ENCODE results near the gene HMOX2. TPM values are rescaled to one million over a fixed set of nuclear protein-coding genes. Genes with fewer than 3 reads are reported as not detected.

The HMOX2 gene
- total RNA-seq, 1 experiment from 2014 or later = 42.6 TPM

DNA sequence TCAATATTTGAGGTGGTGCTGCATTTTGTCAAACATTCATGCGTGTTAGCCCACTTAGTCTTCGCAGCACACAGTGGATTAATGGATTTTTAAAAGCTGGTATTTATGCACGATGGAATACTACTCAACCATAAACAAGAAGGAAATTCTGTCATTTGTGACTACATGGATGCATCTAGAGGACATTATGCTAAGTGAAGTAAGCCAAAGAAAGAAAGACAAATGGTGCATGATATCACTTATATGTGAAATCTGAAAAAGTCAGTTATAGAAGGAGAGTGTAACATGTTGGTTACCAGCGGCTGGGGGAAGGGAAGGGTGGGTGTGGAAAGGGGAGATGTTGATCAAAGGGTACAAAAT is 23.0 kb downstream of the HMOX2 start:
- POLR2A ChIA-PET = interaction anchor here (1.2 kb wide), 1 partner anchor 23 kb away, joined by 4 read pairs; the partner anchor contains the start of gene HMOX2
- peaks cover 29% of the 10 kb centered on the region for H3K4me1 Mint-ChIP-seq
- DNase-seq (ENCODE audit: low spot score) = no peak
- H3K36me3 Mint-ChIP-seq = no peaks in the 10 kb centered on the region
- no peak overlapping the region for H3K4me3 Mint-ChIP-seq
- no peaks in the 10 kb centered on the region; the same call in 1 of the 2 replicates for H3K27me3 Mint-ChIP-seq (ENCODE audit: low read depth)
- TF ChIP-seq ZNF263 (CRISPR knock-in tag; IDR thresholded peaks at IDR 0.05; ENCODE audit: low read depth) (no peak), OVOL2 (CRISPR knock-in tag; IDR thresholded peaks at IDR 0.05; ENCODE audit: borderline replicate concordance) (no peak), ZNF121 (CRISPR knock-in tag; IDR thresholded peaks at IDR 0.05) (no peak), ZNF671 (CRISPR knock-in tag; IDR thresholded peaks at IDR 0.05) (no peak), NFATC4 (CRISPR knock-in tag; IDR thresholded peaks at IDR 0.05) (no peak)
- TF ChIP-seq, protein P1, sequence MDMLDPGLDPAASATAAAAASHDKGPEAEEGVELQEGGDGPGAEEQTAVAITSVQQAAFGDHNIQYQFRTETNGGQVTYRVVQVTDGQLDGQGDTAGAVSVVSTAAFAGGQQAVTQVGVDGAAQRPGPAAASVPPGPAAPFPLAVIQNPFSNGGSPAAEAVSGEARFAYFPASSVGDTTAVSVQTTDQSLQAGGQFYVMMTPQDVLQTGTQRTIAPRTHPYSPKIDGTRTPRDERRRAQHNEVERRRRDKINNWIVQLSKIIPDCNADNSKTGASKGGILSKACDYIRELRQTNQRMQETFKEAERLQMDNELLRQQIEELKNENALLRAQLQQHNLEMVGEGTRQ (CRISPR knock-in tag; IDR thresholded peaks at IDR 0.05) = no peak
- TF ChIP-seq, protein P2, sequence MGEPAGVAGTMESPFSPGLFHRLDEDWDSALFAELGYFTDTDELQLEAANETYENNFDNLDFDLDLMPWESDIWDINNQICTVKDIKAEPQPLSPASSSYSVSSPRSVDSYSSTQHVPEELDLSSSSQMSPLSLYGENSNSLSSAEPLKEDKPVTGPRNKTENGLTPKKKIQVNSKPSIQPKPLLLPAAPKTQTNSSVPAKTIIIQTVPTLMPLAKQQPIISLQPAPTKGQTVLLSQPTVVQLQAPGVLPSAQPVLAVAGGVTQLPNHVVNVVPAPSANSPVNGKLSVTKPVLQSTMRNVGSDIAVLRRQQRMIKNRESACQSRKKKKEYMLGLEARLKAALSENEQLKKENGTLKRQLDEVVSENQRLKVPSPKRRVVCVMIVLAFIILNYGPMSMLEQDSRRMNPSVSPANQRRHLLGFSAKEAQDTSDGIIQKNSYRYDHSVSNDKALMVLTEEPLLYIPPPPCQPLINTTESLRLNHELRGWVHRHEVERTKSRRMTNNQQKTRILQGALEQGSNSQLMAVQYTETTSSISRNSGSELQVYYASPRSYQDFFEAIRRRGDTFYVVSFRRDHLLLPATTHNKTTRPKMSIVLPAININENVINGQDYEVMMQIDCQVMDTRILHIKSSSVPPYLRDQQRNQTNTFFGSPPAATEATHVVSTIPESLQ (CRISPR knock-in tag; IDR thresholded peaks at IDR 0.05) = no peak
- no peak for ATAC-seq
- H3K27ac Mint-ChIP-seq = no peak overlapping the region
- no peaks in the 10 kb centered on the region for H3K9me3 Mint-ChIP-seq
- CTCF ChIA-PET = interaction anchor here (3.4 kb wide), 1 partner anchor 21 kb away, joined by 11 read pairs; no protein-coding TSS in a partner anchor

DNA sequence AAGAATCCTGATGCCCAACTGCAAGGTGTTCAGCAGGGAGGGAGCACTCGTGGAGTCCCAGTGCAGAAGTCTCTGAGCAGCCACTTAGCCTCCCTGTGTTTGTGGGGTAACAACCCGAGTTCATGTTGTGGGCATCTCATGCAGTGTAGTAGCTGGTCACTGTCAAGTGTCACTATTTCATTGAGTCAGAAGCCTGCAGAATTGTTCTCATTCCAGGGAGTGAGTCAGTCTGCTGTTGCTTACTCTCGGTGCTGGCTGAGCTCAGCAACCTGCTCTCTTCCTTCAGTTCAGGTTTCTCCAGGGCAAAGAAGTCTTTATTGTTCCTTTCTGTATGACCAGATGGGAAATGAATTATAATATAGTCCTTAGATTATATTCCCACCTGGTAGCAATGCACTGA is 24.1 kb downstream of the HMOX2 start:
- H3K4me3 Mint-ChIP-seq = no peak overlapping the region
- no peaks in the 10 kb centered on the region for H3K9me3 Mint-ChIP-seq
- ChIA-PET POLR2A (interaction anchor here (0.9 to 1.2 kb wide), 2 partner anchors 24 to 75 kb away, joined by 3 to 4 read pairs; partner anchors contain the start of gene HMOX2), CTCF (interaction anchor here (0.8 to 3.4 kb wide), 12 partner anchors 10 to 183 kb away, joined by 3 to 13 read pairs (median 5); partner anchors contain the start of gene HMOX2)
- peaks cover 24% of the 10 kb centered on the region for H3K4me1 Mint-ChIP-seq
- ATAC-seq (no peak), DNase-seq (ENCODE audit: low spot score) (no peak)
- H3K36me3 Mint-ChIP-seq = no peaks in the 10 kb centered on the region
- no peak overlapping the region for H3K27ac Mint-ChIP-seq
- no peaks in the 10 kb centered on the region; the same call in 1 of the 2 replicates for H3K27me3 Mint-ChIP-seq (ENCODE audit: low read depth)
- no peak for TF ChIP-seq SOX15 (CRISPR knock-in tag; IDR thresholded peaks at IDR 0.05)
- TF ChIP-seq, protein P3, sequence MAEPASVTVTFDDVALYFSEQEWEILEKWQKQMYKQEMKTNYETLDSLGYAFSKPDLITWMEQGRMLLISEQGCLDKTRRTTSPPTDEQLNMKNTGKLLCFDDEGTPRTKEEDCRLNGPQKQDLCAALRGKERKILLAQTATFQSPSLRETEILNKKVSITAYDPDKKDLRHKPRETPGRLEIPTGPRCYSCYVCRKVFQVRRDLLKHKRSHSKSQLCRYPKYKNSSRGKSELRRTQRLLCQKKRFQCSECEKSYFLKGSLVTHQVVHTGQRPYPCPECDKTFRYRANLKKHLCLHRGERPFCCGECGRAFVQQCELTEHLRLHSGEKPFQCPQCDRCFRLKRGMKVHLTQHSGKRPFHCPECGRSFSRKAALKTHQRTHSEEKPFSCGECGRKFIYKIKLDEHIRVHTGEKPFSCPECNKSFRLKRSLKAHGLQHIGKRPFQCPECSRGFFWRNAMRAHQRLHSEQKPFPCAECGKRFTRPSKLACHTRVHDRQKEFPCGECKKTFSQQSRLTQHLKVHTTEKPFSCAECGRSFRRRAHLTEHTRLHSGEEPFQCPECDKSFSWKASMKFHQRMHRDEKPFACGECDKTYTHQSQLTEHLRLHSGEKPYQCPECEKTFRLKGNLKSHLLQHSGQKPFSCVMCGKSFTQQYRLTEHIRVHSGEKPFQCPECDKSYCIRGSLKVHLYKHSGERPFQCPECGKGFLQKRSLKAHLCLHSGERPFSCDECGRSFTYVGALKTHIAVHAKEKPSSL (CRISPR knock-in tag; conservative IDR thresholded peaks at IDR 0.05) = no peak
- TF ChIP-seq ATF3 (CRISPR knock-in tag; conservative IDR thresholded peaks at IDR 0.05) = no peak
- no peak for TF ChIP-seq ZNF138 (CRISPR knock-in tag; conservative IDR thresholded peaks at IDR 0.05)
- TF ChIP-seq, protein P4, sequence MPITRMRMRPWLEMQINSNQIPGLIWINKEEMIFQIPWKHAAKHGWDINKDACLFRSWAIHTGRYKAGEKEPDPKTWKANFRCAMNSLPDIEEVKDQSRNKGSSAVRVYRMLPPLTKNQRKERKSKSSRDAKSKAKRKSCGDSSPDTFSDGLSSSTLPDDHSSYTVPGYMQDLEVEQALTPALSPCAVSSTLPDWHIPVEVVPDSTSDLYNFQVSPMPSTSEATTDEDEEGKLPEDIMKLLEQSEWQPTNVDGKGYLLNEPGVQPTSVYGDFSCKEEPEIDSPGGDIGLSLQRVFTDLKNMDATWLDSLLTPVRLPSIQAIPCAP (CRISPR knock-in tag; IDR thresholded peaks at IDR 0.05) = no peak
- TF ChIP-seq FOXP4 (CRISPR knock-in tag; IDR thresholded peaks at IDR 0.05) = no peak
- TF ChIP-seq ZNF232 (CRISPR knock-in tag; IDR thresholded peaks at IDR 0.05) = no peak
- TF ChIP-seq CBFB (CRISPR knock-in tag; IDR thresholded peaks at IDR 0.05; ENCODE audit: low read depth) = no peak
- TF ChIP-seq ZNF317 (CRISPR knock-in tag; IDR thresholded peaks at IDR 0.05; ENCODE audit: borderline replicate concordance, low read depth) = no peak
- no peak for TF ChIP-seq OVOL2 (CRISPR knock-in tag; IDR thresholded peaks at IDR 0.05; ENCODE audit: borderline replicate concordance)
- TF ChIP-seq, protein P5, sequence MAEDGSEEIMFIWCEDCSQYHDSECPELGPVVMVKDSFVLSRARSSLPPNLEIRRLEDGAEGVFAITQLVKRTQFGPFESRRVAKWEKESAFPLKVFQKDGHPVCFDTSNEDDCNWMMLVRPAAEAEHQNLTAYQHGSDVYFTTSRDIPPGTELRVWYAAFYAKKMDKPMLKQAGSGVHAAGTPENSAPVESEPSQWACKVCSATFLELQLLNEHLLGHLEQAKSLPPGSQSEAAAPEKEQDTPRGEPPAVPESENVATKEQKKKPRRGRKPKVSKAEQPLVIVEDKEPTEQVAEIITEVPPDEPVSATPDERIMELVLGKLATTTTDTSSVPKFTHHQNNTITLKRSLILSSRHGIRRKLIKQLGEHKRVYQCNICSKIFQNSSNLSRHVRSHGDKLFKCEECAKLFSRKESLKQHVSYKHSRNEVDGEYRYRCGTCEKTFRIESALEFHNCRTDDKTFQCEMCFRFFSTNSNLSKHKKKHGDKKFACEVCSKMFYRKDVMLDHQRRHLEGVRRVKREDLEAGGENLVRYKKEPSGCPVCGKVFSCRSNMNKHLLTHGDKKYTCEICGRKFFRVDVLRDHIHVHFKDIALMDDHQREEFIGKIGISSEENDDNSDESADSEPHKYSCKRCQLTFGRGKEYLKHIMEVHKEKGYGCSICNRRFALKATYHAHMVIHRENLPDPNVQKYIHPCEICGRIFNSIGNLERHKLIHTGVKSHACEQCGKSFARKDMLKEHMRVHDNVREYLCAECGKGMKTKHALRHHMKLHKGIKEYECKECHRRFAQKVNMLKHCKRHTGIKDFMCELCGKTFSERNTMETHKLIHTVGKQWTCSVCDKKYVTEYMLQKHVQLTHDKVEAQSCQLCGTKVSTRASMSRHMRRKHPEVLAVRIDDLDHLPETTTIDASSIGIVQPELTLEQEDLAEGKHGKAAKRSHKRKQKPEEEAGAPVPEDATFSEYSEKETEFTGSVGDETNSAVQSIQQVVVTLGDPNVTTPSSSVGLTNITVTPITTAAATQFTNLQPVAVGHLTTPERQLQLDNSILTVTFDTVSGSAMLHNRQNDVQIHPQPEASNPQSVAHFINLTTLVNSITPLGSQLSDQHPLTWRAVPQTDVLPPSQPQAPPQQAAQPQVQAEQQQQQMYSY (CRISPR knock-in tag; IDR thresholded peaks at IDR 0.05) = no peak
- TF ChIP-seq, protein P1 (CRISPR knock-in tag; IDR thresholded peaks at IDR 0.05) = no peak
- TF ChIP-seq, protein P6, sequence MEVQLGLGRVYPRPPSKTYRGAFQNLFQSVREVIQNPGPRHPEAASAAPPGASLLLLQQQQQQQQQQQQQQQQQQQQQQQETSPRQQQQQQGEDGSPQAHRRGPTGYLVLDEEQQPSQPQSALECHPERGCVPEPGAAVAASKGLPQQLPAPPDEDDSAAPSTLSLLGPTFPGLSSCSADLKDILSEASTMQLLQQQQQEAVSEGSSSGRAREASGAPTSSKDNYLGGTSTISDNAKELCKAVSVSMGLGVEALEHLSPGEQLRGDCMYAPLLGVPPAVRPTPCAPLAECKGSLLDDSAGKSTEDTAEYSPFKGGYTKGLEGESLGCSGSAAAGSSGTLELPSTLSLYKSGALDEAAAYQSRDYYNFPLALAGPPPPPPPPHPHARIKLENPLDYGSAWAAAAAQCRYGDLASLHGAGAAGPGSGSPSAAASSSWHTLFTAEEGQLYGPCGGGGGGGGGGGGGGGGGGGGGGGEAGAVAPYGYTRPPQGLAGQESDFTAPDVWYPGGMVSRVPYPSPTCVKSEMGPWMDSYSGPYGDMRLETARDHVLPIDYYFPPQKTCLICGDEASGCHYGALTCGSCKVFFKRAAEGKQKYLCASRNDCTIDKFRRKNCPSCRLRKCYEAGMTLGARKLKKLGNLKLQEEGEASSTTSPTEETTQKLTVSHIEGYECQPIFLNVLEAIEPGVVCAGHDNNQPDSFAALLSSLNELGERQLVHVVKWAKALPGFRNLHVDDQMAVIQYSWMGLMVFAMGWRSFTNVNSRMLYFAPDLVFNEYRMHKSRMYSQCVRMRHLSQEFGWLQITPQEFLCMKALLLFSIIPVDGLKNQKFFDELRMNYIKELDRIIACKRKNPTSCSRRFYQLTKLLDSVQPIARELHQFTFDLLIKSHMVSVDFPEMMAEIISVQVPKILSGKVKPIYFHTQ (CRISPR knock-in tag; IDR thresholded peaks at IDR 0.05) = no peak

Measured in WTC11 (cell line).